ENCODE measurements around the gene STAB2.

Gene STAB2

GRCh38 chr12:103586791-103587370 lies at the start of gene STAB2:
STAB2 (plus strand) TSS chr12:103587273; CDS start chr12:103587477, 204 bp downstream.
- DNase-seq = no peak

GRCh38 chr12:103538397-103538796 lies 48.7 kb upstream of the STAB2 start:
- DNase-seq = no peak

GRCh38 chr12:103540319-103540718 lies 46.8 kb upstream of the STAB2 start:
- DNase-seq = no peak

- DNase-seq = no peak
These were observed 45.0 kb upstream of the STAB2 start for GRCh38 chr12:103542078-103542477.

- no peak for DNase-seq
These were observed 40.1 kb upstream of the STAB2 start for GRCh38 chr12:103546959-103547358.

GRCh38 chr12:103547376-103547775 lies 39.7 kb upstream of the STAB2 start:
- no peak for DNase-seq

- no peak for DNase-seq
These were observed 39.1 kb upstream of the STAB2 start for GRCh38 chr12:103547929-103548328.

- DNase-seq = peak; percentile 72
These were observed 38.2 kb upstream of the STAB2 start for GRCh38 chr12:103548622-103549601.

- DNase-seq = peak; percentile 45
These were observed 30.0 kb upstream of the STAB2 start for GRCh38 chr12:103556890-103557627.

- no peak for DNase-seq
These were observed 29.5 kb upstream of the STAB2 start for GRCh38 chr12:103557628-103558010.

- DNase-seq = no peak
These were observed 28.2 kb upstream of the STAB2 start for GRCh38 chr12:103558879-103559278.

GRCh38 chr12:103560604-103561101 lies 26.4 kb upstream of the STAB2 start:
- DNase-seq = no peak

GRCh38 chr12:103561174-103561573 lies 25.9 kb upstream of the STAB2 start:
- no peak for DNase-seq

GRCh38 chr12:103566398-103566797 lies 20.7 kb upstream of the STAB2 start:
- no peak for DNase-seq

GRCh38 chr12:103569278-103569677 lies 17.8 kb upstream of the STAB2 start:
- no peak for DNase-seq

GRCh38 chr12:103571286-103571685 lies 15.8 kb upstream of the STAB2 start:
- DNase-seq = peak; percentile 51

GRCh38 chr12:103572312-103573045 lies 14.6 kb upstream of the STAB2 start:
- DNase-seq = no peak

GRCh38 chr12:103573185-103573584 lies 13.9 kb upstream of the STAB2 start:
- DNase-seq = no peak

- DNase-seq = no peak
These were observed 8.1 kb upstream of the STAB2 start for GRCh38 chr12:103578926-103579325.

GRCh38 chr12:103580026-103580425 lies 7.0 kb upstream of the STAB2 start:
- DNase-seq = no peak

GRCh38 chr12:103583008-103583407 lies 4.1 kb upstream of the STAB2 start:
- no peak for DNase-seq

- DNase-seq = no peak
These were observed 941 bp upstream of the STAB2 start for GRCh38 chr12:103586132-103586531.

- no peak for DNase-seq
These were observed 1.6 kb downstream of the STAB2 start for GRCh38 chr12:103588680-103589079.

All from right forelimb (tissue), 1 donor.